H9 (cell line): Measurements from ENCODE around the gene SLC23A1. TPM values are rescaled to one million over a fixed set of nuclear protein-coding genes. Genes with fewer than 3 reads are reported as not detected.

Experiments used
- DNase-seq: peaks from one replicate; pipeline ENCODE4 v3.0.0-alpha.2; 2017
- H2AFZ ChIP-seq: one replicate; pipeline ENCODE4 v1.6.1; 2013; ENCODE audit warnings: mild to moderate bottlenecking, low read length, control low read depth, moderate library complexity
- H2AK5ac ChIP-seq: 2 replicates; pipeline ENCODE4 v1.6.1; 2013; ENCODE audit warnings: low read length, control low read depth, mixed read lengths; ENCODE audit not compliant: insufficient read length
- H2BK120ac ChIP-seq: one replicate; pipeline ENCODE4 v1.6.1; 2013; ENCODE audit warnings: low read depth, mild to moderate bottlenecking, low read length, control low read depth, inconsistent platforms; ENCODE audit not compliant: poor library complexity, severe bottlenecking
- H2BK12ac ChIP-seq: 2 replicates; pipeline ENCODE4 v1.6.1; 2013; ENCODE audit warnings: low read length, control low read depth, mixed read lengths, low read depth; ENCODE audit not compliant: insufficient read length
- H2BK15ac ChIP-seq: 2 replicates; pipeline ENCODE4 v1.6.1; 2013; ENCODE audit warnings: low read depth, low read length, control low read depth
- H2BK20ac ChIP-seq: one replicate; pipeline ENCODE4 v1.6.1; 2013; ENCODE audit warnings: low read depth, mild to moderate bottlenecking, low read length, control low read depth, inconsistent platforms; ENCODE audit not compliant: poor library complexity, severe bottlenecking
- H2BK5ac ChIP-seq: 2 replicates; pipeline ENCODE4 v1.6.1; 2013; ENCODE audit warnings: low read length, control low read depth, mixed read lengths; ENCODE audit not compliant: insufficient read length
- H3K14ac ChIP-seq: 2 replicates; pipeline ENCODE4 v1.6.1; 2013; ENCODE audit warnings: low read length, control low read depth; ENCODE audit not compliant: insufficient read depth
- H3K18ac ChIP-seq: 2 replicates; pipeline ENCODE4 v1.6.1; 2013; ENCODE audit warnings: low read depth, mild to moderate bottlenecking, mixed read lengths, low read length, control low read depth; ENCODE audit not compliant: insufficient read length
- H3K23ac ChIP-seq: 2 replicates; pipeline ENCODE4 v1.6.1; 2013; ENCODE audit warnings: low read length, control low read depth, mixed read lengths, low read depth; ENCODE audit not compliant: insufficient read length
- H3K23me2 ChIP-seq: 2 replicates; pipeline ENCODE4 v1.6.1; 2013; ENCODE audit warnings: low read depth, mild to moderate bottlenecking, mixed read lengths, low read length, control low read depth; ENCODE audit not compliant: insufficient read length, poor library complexity, severe bottlenecking
- H3K27ac ChIP-seq: 2 replicates; pipeline ENCODE4 v1.5.1; 2013; ENCODE audit warnings: low read length, control low read depth, mixed read lengths, low read depth; ENCODE audit not compliant: insufficient read length
- H3K27me3 ChIP-seq: 2 replicates; pipeline ENCODE4 v1.6.1; 2013; ENCODE audit warnings: low read length, control low read depth, inconsistent platforms; ENCODE audit not compliant: insufficient read depth
- H3K4ac ChIP-seq: 2 replicates; pipeline ENCODE4 v1.6.1; 2013; ENCODE audit warnings: low read depth, mild to moderate bottlenecking, control low read depth, inconsistent platforms, low read length, moderate library complexity
- H3K4me1 ChIP-seq: 2 replicates; pipeline ENCODE4 v1.6.1; 2013; ENCODE audit warnings: low read length, control low read depth, inconsistent platforms; ENCODE audit not compliant: insufficient read depth
- H3K4me2 ChIP-seq: 2 replicates; pipeline ENCODE4 v1.6.1; 2013; ENCODE audit warnings: low read length, control low read depth, mixed read lengths; ENCODE audit not compliant: insufficient read length, insufficient read depth
- H3K56ac ChIP-seq: 2 replicates; pipeline ENCODE4 v1.6.1; 2013; ENCODE audit warnings: low read depth, mild to moderate bottlenecking, mixed read lengths, low read length, control low read depth; ENCODE audit not compliant: insufficient read length
- H3K79me1 ChIP-seq: 2 replicates; pipeline ENCODE4 v1.6.1; 2013; ENCODE audit warnings: low read depth, mild to moderate bottlenecking, moderate library complexity, low read length, control low read depth, inconsistent platforms; ENCODE audit not compliant: insufficient read depth, poor library complexity, severe bottlenecking
- H3K79me2 ChIP-seq: 2 replicates; pipeline ENCODE4 v1.6.1; 2013; ENCODE audit warnings: low read length, control low read depth, inconsistent platforms; ENCODE audit not compliant: insufficient read depth
- H3K9ac ChIP-seq: 2 replicates; pipeline ENCODE4 v1.6.1; 2013; ENCODE audit warnings: low read length, control low read depth, mixed read lengths; ENCODE audit not compliant: insufficient read length; ENCODE audit errors: extremely low read depth
- H3K9me3 ChIP-seq: one replicate; pipeline ENCODE4 v1.6.1; 2013; ENCODE audit warnings: low read depth, low read length, inconsistent platforms; ENCODE audit not compliant: control insufficient read depth
- H3T11ph ChIP-seq: one replicate; pipeline ENCODE4 v1.6.1; 2013; ENCODE audit warnings: mild to moderate bottlenecking, low read length, control low read depth, inconsistent platforms
- H4K20me1 ChIP-seq: one replicate; pipeline ENCODE4 v1.6.1; 2013; ENCODE audit not compliant: control insufficient read depth, insufficient read length, insufficient read depth
- H4K5ac ChIP-seq: 2 replicates; pipeline ENCODE4 v1.6.1; 2013; ENCODE audit warnings: low read depth, mild to moderate bottlenecking, mixed read lengths, low read length, control low read depth; ENCODE audit not compliant: insufficient read length
- H4K8ac ChIP-seq: replicated peaks from 2 replicates; pipeline ENCODE4 v1.6.1; 2013; ENCODE audit warnings: low read length, control low read depth, mixed read lengths, low read depth; ENCODE audit not compliant: insufficient read length
- H4K91ac ChIP-seq: 2 replicates; pipeline ENCODE4 v1.6.1; 2013; ENCODE audit warnings: low read depth, mild to moderate bottlenecking, moderate library complexity, mixed read lengths, low read length, control low read depth; ENCODE audit not compliant: insufficient read length
- H3K27ac Mint-ChIP-seq, 3 experiments: 2 replicates in 2 of 3; 3 replicates in 1 of 3; pipeline ENCODE4 v1.8.0; 2020 to 2021; ENCODE audit warnings: mixed read lengths in 3 of 3, mild to moderate bottlenecking in 1 of 3, moderate library complexity in 1 of 3
- H3K27me3 Mint-ChIP-seq: 2 replicates; pipeline ENCODE4 v1.8.0; 2021; ENCODE audit warnings: low read depth, mild to moderate bottlenecking, moderate library complexity, mixed read lengths
- H3K36me3 Mint-ChIP-seq, 3 experiments: 2 replicates in 2 of 3; 3 replicates in 1 of 3; pipeline ENCODE4 v1.8.0; 2020 to 2021; ENCODE audit warnings: low read depth in 3 of 3, mixed read lengths in 3 of 3; ENCODE audit not compliant: insufficient read depth in 1 of 3
- H3K4me1 Mint-ChIP-seq, 2 experiments: 2 replicates each; pipeline ENCODE4 v1.8.0; 2020; ENCODE audit warnings: mixed read lengths in 2 of 2
- H3K4me3 Mint-ChIP-seq, 2 experiments: 2 replicates in 1 of 2; 3 replicates in 1 of 2; pipeline ENCODE4 v1.8.0; 2020 to 2021; ENCODE audit warnings: mild to moderate bottlenecking in 2 of 2, mixed read lengths in 2 of 2, moderate library complexity in 1 of 2
- H3K9me3 Mint-ChIP-seq, 2 experiments: 2 replicates in 1 of 2; 3 replicates in 1 of 2; pipeline ENCODE4 v1.8.0; 2020; ENCODE audit warnings: mild to moderate bottlenecking in 2 of 2, mixed read lengths in 2 of 2, moderate library complexity in 1 of 2
- CTCF ChIP-seq: fragments of 200-600 bp; sonication (generic); conservative IDR thresholded peaks from 3 replicates; pipeline ENCODE4 v1.8.0; 2021; ENCODE audit warnings: antibody characterized with exemption, mild to moderate bottlenecking
- WGBS: extraction: QIAGEN DNeasy Blood & Tissue Kit; methylation state at CpG from one replicate; pipeline ENCODE4 v1.1.7; 2013; ENCODE audit warnings: missing lambda C conversion rate, low lambda C conversion rate, mixed read lengths; ENCODE audit not compliant: insufficient read length; ENCODE audit errors: extremely low coverage; 5-methylcytosine and 5-hydroxymethylcytosine counted together
- total RNA-seq: library from RNA; stranded (reverse); gene quantifications from 2 replicates; pipeline ENCODE4 v1.2.1, GENCODE V29; 2021

Gene SLC23A1
- total RNA-seq, 1 experiment from 2014 or later, result not detected

GRCh38 chr5:139394123-139394653, 11.1 kb upstream of the SLC23A1 start:
- no peak overlapping the region for H3K27ac ChIP-seq
- no peaks in the 10 kb centered on the region for H3K9me3 Mint-ChIP-seq
- H2BK12ac ChIP-seq, result no peak overlapping the region
- no peaks in the 10 kb centered on the region for H3K9me3 ChIP-seq
- H2BK120ac ChIP-seq, result no peak overlapping the region
- H3K27me3 Mint-ChIP-seq, result peaks cover 31% of the 10 kb centered on the region
- WGBS, result no CpG with 5 or more reads among the region's 62 CpGs
- TF ChIP-seq CTCF, result peak; percentile 72
- no peak overlapping the region for H3K56ac ChIP-seq
- H3K9ac ChIP-seq, result no peak overlapping the region
- H3K27ac Mint-ChIP-seq, result no peak overlapping the region
- no peaks in the 10 kb centered on the region for H3K79me1 ChIP-seq
- H3K4me1 Mint-ChIP-seq, result peaks cover 19 to 41% of the 10 kb centered on the region in 2 experiments
- peaks cover 22% of the 10 kb centered on the region for H3K23me2 ChIP-seq
- H3K4me3 Mint-ChIP-seq, result peak overlapping the region; percentile 79 to 88
- no peak overlapping the region for H4K5ac ChIP-seq
- peaks cover 4% of the 10 kb centered on the region; the same call in 1 of the 2 replicates for H3K4me1 ChIP-seq
- no peak overlapping the region for H2AK5ac ChIP-seq
- H3K27me3 ChIP-seq, result peaks cover 8% of the 10 kb centered on the region
- no peak overlapping the region for H4K91ac ChIP-seq
- H2BK20ac ChIP-seq, result no peak overlapping the region
- no peak overlapping the region; the same call in 1 of the 2 replicates for H3K14ac ChIP-seq
- H3K79me2 ChIP-seq, result no peaks in the 10 kb centered on the region
- peaks cover 2% of the 10 kb centered on the region for H4K20me1 ChIP-seq
- H3K4me2 ChIP-seq, result peak overlapping the region; percentile 85
- DNase-seq, result peak; percentile 61
- no peak overlapping the region for H3T11ph ChIP-seq
- no peak overlapping the region for H2AFZ ChIP-seq
- peaks cover under 1 to 8% (median 1%) of the 10 kb centered on the region in 3 experiments for H3K36me3 Mint-ChIP-seq
- no peak overlapping the region for H2BK5ac ChIP-seq
- no peak overlapping the region for H2BK15ac ChIP-seq
- no peak overlapping the region for H3K4ac ChIP-seq
- no peak overlapping the region for H4K8ac ChIP-seq
- H3K18ac ChIP-seq, result no peak overlapping the region
- H3K23ac ChIP-seq, result no peak overlapping the region
